Fibroblast of lung (primary cell): ENCODE measurements around the gene BLTP2. TPM values are rescaled to one million over a fixed set of nuclear protein-coding genes. Genes with fewer than 3 reads are reported as not detected.

Experiments used
- DNase-seq, 2 donors: peaks; one replicate each; pipeline versions ENCODE4 v3.0.0 to v3.0.0-alpha.2; 2010; ENCODE audit warnings: low read depth in 2 of 2
- H2AFZ ChIP-seq: 2 replicates; pipeline ENCODE4 v1.5.1; 2012; ENCODE audit warnings: low read length, control low read depth, inconsistent platforms
- H3K27ac ChIP-seq: 2 replicates; pipeline ENCODE4 v1.5.1; 2011; ENCODE audit warnings: low read length, control low read depth; ENCODE audit not compliant: insufficient read depth
- H3K27me3 ChIP-seq: 2 replicates; pipeline ENCODE4 v1.5.1; 2011; ENCODE audit warnings: mild to moderate bottlenecking, low read length; ENCODE audit not compliant: control insufficient read depth, insufficient read depth
- H3K36me3 ChIP-seq: 2 replicates; pipeline ENCODE4 v1.5.1; 2011; ENCODE audit warnings: low read length; ENCODE audit not compliant: control insufficient read depth, insufficient read depth
- H3K4me1 ChIP-seq: 2 replicates; pipeline ENCODE4 v1.5.1; 2011; ENCODE audit warnings: low read length; ENCODE audit not compliant: control insufficient read depth, insufficient read depth; ENCODE audit errors: extremely low read depth
- H3K4me2 ChIP-seq: 2 replicates; pipeline ENCODE4 v1.5.1; 2011; ENCODE audit warnings: low read length, control low read depth; ENCODE audit not compliant: insufficient read depth; ENCODE audit errors: extremely low read depth
- H3K4me3 ChIP-seq, 4 experiments: fragments of 200-600 bp in 1 of 4; sonication (generic) in 1 of 4; replicated peaks in 1 of 4; 2 replicates each; pipeline ENCODE4 v1.5.1; 2011 to 2016; ENCODE audit warnings: low read length in 4 of 4, low read depth in 3 of 4, mild to moderate bottlenecking in 3 of 4, control low read depth in 2 of 4, inconsistent platforms in 1 of 4, mixed read lengths in 1 of 4; ENCODE audit not compliant: insufficient read depth in 1 of 4; ENCODE audit errors: control extremely low read depth in 1 of 4
- H3K79me2 ChIP-seq: 2 replicates; pipeline ENCODE4 v1.5.1; 2012; ENCODE audit warnings: mild to moderate bottlenecking, low read length, inconsistent platforms; ENCODE audit not compliant: control insufficient read depth, insufficient read depth
- H3K9ac ChIP-seq: 2 replicates; pipeline ENCODE4 v1.5.1; 2011; ENCODE audit warnings: mild to moderate bottlenecking, low read length, control low read depth; ENCODE audit not compliant: insufficient read depth
- H3K9me3 ChIP-seq: 2 replicates; pipeline ENCODE4 v1.5.1; 2012; ENCODE audit warnings: low read depth, low read length; ENCODE audit not compliant: control insufficient read depth, insufficient read depth
- H4K20me1 ChIP-seq: 2 replicates; pipeline ENCODE4 v1.5.1; 2011; ENCODE audit warnings: low read length; ENCODE audit not compliant: control insufficient read depth, insufficient read depth; ENCODE audit errors: extremely low read depth
- EZH2 ChIP-seq: IDR thresholded peaks from 2 replicates; pipeline ENCODE4 v1.5.1; 2012; ENCODE audit warnings: low read length, control low read depth, mild to moderate bottlenecking; ENCODE audit errors: missing control alignments
- polyA plus RNA-seq, 2 donors: library from polyadenylated mRNA; depleted of rRNA in 1 of 2; stranded (reverse) in 1 of 2; unstranded in 1 of 2; fragments of >200 nt; gene quantifications; 2 replicates each; pipeline ENCODE4 v1.2.1, GENCODE V29; 2011 to 2012; ENCODE audit warnings: missing spikeins in 1 of 2
- total RNA-seq: library from RNA; depleted of rRNA; stranded (reverse); fragments of >200 nt; gene quantifications from 2 replicates; pipeline ENCODE4 v1.2.1, GENCODE V29; 2014
- TF ChIP-seq, protein P1 (sequence below), 2 donors: IDR thresholded peaks in 1 of 2; conservative IDR thresholded peaks in 1 of 2; 1 replicate in 1 of 2; 2 replicates in 1 of 2; pipeline ENCODE4 v1.5.1; 2011 to 2012; ENCODE audit warnings: low read length in 2 of 2, control low read depth in 1 of 2, inconsistent platforms in 1 of 2, low read depth in 1 of 2, mild to moderate bottlenecking in 1 of 2

BLTP2 gene
- total and polyA plus RNA-seq, 2 donors (not counting 1 experiment from before 2014, with no cell fraction given) = 74.9 to 160 TPM

DNA sequence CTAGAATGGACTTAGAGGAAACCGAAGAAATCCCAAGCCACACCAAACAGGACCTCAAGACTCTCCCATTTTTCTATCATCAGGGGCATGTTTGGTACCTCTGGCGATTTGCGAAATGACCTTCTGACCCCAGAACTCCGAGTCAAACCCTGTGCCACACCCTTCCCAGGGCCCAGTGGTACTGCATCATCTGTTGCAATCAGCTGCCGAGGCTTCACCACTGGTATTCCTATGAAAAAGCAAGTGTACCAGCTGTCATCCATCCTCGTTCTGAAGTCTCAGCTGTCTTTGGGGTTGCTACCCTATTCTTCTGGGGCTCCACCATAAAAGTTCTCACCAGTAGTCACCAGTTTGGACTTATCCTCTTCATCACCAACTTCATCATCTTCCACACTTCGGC is 28.7 kb downstream of the BLTP2 start:
- no peak for TF ChIP-seq EZH2
- TF ChIP-seq, protein P1, sequence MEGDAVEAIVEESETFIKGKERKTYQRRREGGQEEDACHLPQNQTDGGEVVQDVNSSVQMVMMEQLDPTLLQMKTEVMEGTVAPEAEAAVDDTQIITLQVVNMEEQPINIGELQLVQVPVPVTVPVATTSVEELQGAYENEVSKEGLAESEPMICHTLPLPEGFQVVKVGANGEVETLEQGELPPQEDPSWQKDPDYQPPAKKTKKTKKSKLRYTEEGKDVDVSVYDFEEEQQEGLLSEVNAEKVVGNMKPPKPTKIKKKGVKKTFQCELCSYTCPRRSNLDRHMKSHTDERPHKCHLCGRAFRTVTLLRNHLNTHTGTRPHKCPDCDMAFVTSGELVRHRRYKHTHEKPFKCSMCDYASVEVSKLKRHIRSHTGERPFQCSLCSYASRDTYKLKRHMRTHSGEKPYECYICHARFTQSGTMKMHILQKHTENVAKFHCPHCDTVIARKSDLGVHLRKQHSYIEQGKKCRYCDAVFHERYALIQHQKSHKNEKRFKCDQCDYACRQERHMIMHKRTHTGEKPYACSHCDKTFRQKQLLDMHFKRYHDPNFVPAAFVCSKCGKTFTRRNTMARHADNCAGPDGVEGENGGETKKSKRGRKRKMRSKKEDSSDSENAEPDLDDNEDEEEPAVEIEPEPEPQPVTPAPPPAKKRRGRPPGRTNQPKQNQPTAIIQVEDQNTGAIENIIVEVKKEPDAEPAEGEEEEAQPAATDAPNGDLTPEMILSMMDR (conservative IDR thresholded peaks at IDR 0.05 in 1 of 2, IDR thresholded peaks at IDR 0.05 in 1 of 2; ENCODE audit: low read depth in 1 of 2, low read length in 2 of 2) = no peak
- Histone ChIP-seq H3K9ac (no peak overlapping the region), H3K36me3 (peaks cover 21% of the 10 kb centered on the region), H3K4me2 (no peak overlapping the region), H2AFZ (no peak overlapping the region), H3K27me3 (no peaks in the 10 kb centered on the region), H3K4me3 (no peak overlapping the region), H4K20me1 (no peaks in the 10 kb centered on the region), H3K27ac (no peak overlapping the region), H3K9me3 (no peaks in the 10 kb centered on the region), H3K79me2 (no peaks in the 10 kb centered on the region), H3K4me1 (no peaks in the 10 kb centered on the region)
- no peak for DNase-seq

DNA sequence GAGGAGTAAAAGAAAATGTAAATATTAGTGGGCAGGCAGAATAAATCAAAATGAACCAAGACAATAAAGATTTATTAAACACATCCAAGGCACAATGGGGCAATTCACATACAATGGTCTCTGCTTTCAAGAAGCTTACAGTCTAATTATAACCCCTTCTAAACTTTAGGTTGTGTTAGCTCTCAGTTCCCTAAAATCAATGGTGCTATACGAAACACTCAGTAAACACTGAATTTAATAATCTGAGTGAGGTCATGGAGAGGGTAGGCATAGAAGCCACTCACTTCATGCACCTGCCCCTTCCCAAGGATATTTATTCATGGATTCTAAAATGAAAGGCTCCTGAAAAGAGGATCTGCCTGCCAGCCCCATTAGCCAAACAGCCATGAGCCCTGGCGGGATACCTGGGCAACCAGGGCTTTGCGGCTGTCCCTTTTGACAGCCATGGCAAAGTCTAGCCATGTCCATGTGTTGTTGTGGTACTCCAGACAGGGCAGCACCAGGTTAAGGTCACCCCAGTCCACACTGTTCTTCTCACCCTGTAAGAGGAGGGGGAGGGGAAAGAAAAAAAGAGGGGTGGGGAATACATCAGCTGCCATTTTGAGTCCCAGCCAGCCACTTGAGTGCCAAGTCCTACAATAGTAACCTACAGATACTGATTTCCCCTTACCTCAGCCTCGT is 29.6 kb downstream of the BLTP2 start:
- DNase-seq = no peak
- no peak for TF ChIP-seq EZH2
- TF ChIP-seq, protein P1 (conservative IDR thresholded peaks at IDR 0.05 in 1 of 2, IDR thresholded peaks at IDR 0.05 in 1 of 2; ENCODE audit: low read depth in 1 of 2, low read length in 2 of 2) = no peak

DNA sequence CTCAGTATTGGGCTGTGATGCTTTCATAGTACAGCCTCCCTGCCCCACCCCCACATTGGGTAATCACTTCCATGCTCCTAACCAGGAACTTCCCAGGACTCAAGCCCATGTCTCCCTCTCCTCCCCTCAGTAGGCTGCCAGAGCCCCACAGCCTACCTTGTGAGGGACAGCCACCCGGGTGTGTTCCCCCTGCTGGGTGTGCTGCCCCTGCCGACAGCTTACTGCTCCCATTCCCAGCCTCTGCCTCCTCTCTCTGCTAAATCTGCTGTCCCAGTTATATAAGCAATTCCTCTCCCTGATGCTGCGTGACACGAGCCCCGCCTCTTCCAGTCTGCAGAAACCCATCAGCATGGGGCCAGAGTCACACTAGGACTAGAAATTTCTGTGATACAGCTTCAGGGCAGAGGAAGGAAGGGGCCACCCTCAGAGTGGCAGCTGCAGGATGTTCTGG is 31.0 kb downstream of the BLTP2 start, which contains the start of gene RSKR:
TSS of gene RSKR (minus strand) at position 255 of the 451 bp plus-strand sequence. CDS start at position 231, 24 bp downstream.
- Histone ChIP-seq H3K4me2 (no peak within 1 kb of the TSS), H4K20me1 (no peaks in the 10 kb centered on the region), H3K79me2 (no peaks in the 10 kb centered on the region), H2AFZ (no peak within 1 kb of the TSS), H3K9ac (no peak within 1 kb of the TSS), H3K4me3 (no peak within 1 kb of the TSS), H3K27me3 (no peaks in the 10 kb centered on the region), H3K9me3 (no peaks in the 10 kb centered on the region), H3K36me3 (peaks cover 17% of the 10 kb centered on the region), H3K27ac (no peak within 1 kb of the TSS), H3K4me1 (no peaks in the 10 kb centered on the region)
- no peak for TF ChIP-seq EZH2
- TF ChIP-seq, protein P1 (conservative IDR thresholded peaks at IDR 0.05 in 1 of 2, IDR thresholded peaks at IDR 0.05 in 1 of 2; ENCODE audit: low read depth in 1 of 2, low read length in 2 of 2) = no peak
- no peak for DNase-seq

More for the DNA sequence above, 29.6 kb downstream of the BLTP2 start:
- H3K27ac ChIP-seq = no peak overlapping the region
- H2AFZ ChIP-seq = no peak overlapping the region
- no peak overlapping the region for H3K4me2 ChIP-seq
- H3K36me3 ChIP-seq = peaks cover 21% of the 10 kb centered on the region
- no peak overlapping the region for H3K4me3 ChIP-seq
- H3K27me3 ChIP-seq = no peaks in the 10 kb centered on the region
- no peaks in the 10 kb centered on the region for H3K79me2 ChIP-seq
- no peaks in the 10 kb centered on the region for H3K9me3 ChIP-seq
- H3K4me1 ChIP-seq = no peaks in the 10 kb centered on the region
- no peaks in the 10 kb centered on the region for H4K20me1 ChIP-seq
- no peak overlapping the region for H3K9ac ChIP-seq
